CD14-positive monocyte (primary cell): ENCODE measurements around the gene GPS1. TPM values are rescaled to one million over a fixed set of nuclear protein-coding genes. Genes with fewer than 3 reads are reported as not detected.

Experiments
- DNase-seq, 3 donors: peaks; one replicate each; pipeline ENCODE4 v3.0.0-alpha.2; 2011 to 2022
- H2AFZ ChIP-seq: 2 replicates; pipeline ENCODE4 v1.6.0; 2012; ENCODE audit warnings: mild to moderate bottlenecking, low read depth, low read length, inconsistent platforms; ENCODE audit not compliant: insufficient read depth, poor library complexity, severe bottlenecking
- H3K27ac ChIP-seq, 2 donors: 1 replicate in 1 of 2; 2 replicates in 1 of 2; pipeline ENCODE4 v1.5.1; 2012 to 2013; ENCODE audit warnings: low read length in 2 of 2, control low read depth in 1 of 2, inconsistent platforms in 1 of 2, low read depth in 1 of 2, mild to moderate bottlenecking in 1 of 2
- H3K27me3 ChIP-seq, 2 donors: one replicate each; pipeline versions ENCODE4 v1.6.0 to v1.6.1; 2011 to 2013; ENCODE audit warnings: low read length in 2 of 2; ENCODE audit not compliant: control insufficient read depth in 2 of 2, insufficient read depth in 2 of 2
- H3K36me3 ChIP-seq, 2 donors: replicated peaks in 1 of 2; 1 replicate in 1 of 2; 2 replicates in 1 of 2; pipeline versions ENCODE4 v1.5.1 to v1.6.1; 2012 to 2013; ENCODE audit warnings: low read length in 2 of 2, control low read depth in 1 of 2, inconsistent platforms in 1 of 2, mild to moderate bottlenecking in 1 of 2; ENCODE audit not compliant: insufficient read depth in 2 of 2, control insufficient read depth in 1 of 2
- H3K4me1 ChIP-seq, 2 donors: 1 replicate in 1 of 2; 2 replicates in 1 of 2; pipeline versions ENCODE4 v1.5.1 to v1.6.1; 2012 to 2013; ENCODE audit warnings: low read length in 2 of 2, control low read depth in 1 of 2, inconsistent platforms in 1 of 2, mild to moderate bottlenecking in 1 of 2, moderate library complexity in 1 of 2; ENCODE audit not compliant: insufficient read depth in 2 of 2, control insufficient read depth in 1 of 2
- H3K4me2 ChIP-seq: replicated peaks from 2 replicates; pipeline ENCODE3; 2012; ENCODE audit warnings: low read length, moderate library complexity, mild to moderate bottlenecking; ENCODE audit not compliant: poor library complexity, severe bottlenecking; ENCODE audit errors: extremely low read depth
- H3K4me3 ChIP-seq, 3 experiments: fragments of 200-600 bp in 1 of 3; sonication (generic) in 1 of 3; replicated peaks in 1 of 3; 1 replicate in 2 of 3; 2 replicates in 1 of 3; pipeline ENCODE4 v1.5.1; 2011 to 2013; ENCODE audit warnings: low read length in 3 of 3, mild to moderate bottlenecking in 3 of 3, control low read depth in 2 of 3, low read depth in 2 of 3, inconsistent platforms in 1 of 3, moderate library complexity in 1 of 3
- H3K79me2 ChIP-seq: 2 replicates; pipeline ENCODE4 v1.6.0; 2012; ENCODE audit warnings: mild to moderate bottlenecking, control low read depth, inconsistent platforms, low read length, moderate library complexity; ENCODE audit not compliant: insufficient read depth
- H3K9ac ChIP-seq: 2 replicates; pipeline ENCODE4 v1.6.0; 2017; ENCODE audit warnings: low read length, mild to moderate bottlenecking; ENCODE audit not compliant: insufficient read depth, poor library complexity, severe bottlenecking
- H3K9me3 ChIP-seq, 2 donors: replicated peaks in 1 of 2; 1 replicate in 1 of 2; 2 replicates in 1 of 2; pipeline versions ENCODE4 v1.5.1 to v1.6.1; 2012 to 2013; ENCODE audit warnings: low read length in 2 of 2, control low read depth in 1 of 2; ENCODE audit not compliant: control insufficient read depth in 1 of 2, insufficient read depth in 1 of 2
- H4K20me1 ChIP-seq: 2 replicates; pipeline ENCODE4 v1.6.0; 2012; ENCODE audit warnings: mild to moderate bottlenecking, low read length, control low read depth, moderate library complexity; ENCODE audit not compliant: insufficient read depth
- H3K27ac Mint-ChIP-seq, 7 donors: one replicate each; pipeline ENCODE4 v1.8.0; 2020; ENCODE audit warnings: mild to moderate bottlenecking in 7 of 7, mixed read lengths in 7 of 7, moderate library complexity in 6 of 7, inconsistent platforms in 2 of 7
- H3K27me3 Mint-ChIP-seq, 3 donors: one replicate each; pipeline ENCODE4 v1.8.0; 2021 to 2022; ENCODE audit warnings: low read depth in 3 of 3, mild to moderate bottlenecking in 3 of 3, mixed read lengths in 3 of 3, moderate library complexity in 3 of 3, inconsistent platforms in 1 of 3
- H3K36me3 Mint-ChIP-seq, 2 donors: one replicate each; pipeline ENCODE4 v1.8.0; 2020; ENCODE audit warnings: mixed read lengths in 2 of 2, inconsistent platforms in 1 of 2, mild to moderate bottlenecking in 1 of 2
- H3K4me1 Mint-ChIP-seq: one replicate; pipeline ENCODE4 v1.8.0; 2020; ENCODE audit warnings: mild to moderate bottlenecking, mixed read lengths
- H3K4me3 Mint-ChIP-seq, 2 donors: one replicate each; pipeline ENCODE4 v1.8.0; 2020; ENCODE audit warnings: mild to moderate bottlenecking in 2 of 2, mixed read lengths in 2 of 2, moderate library complexity in 1 of 2
- H3K9me3 Mint-ChIP-seq, 7 donors: one replicate each; pipeline ENCODE4 v1.8.0; 2020 to 2022; ENCODE audit warnings: mixed read lengths in 7 of 7, mild to moderate bottlenecking in 6 of 7, moderate library complexity in 6 of 7, inconsistent platforms in 2 of 7
- WGBS: methylation state at CpG from one replicate; pipeline ENCODE4 v1.1.5; 2013; ENCODE audit warnings: missing lambda C conversion rate; ENCODE audit not compliant: insufficient coverage; 5-methylcytosine and 5-hydroxymethylcytosine counted together
- intact Hi-C, 2 donors: fragments of 100-400 bp; cut with micrococcal nuclease; formaldehyde crosslinking; loops; one replicate each; pipeline versions ENCODE4 v1.15.0 to v1.15.1; 2023
- polyA plus RNA-seq, 3 donors: library from polyadenylated mRNA; depleted of rRNA in 1 of 3; unstranded in 2 of 3; stranded (reverse) in 1 of 3; fragments of 300-500 nt in 2 of 3; fragments of >200 nt in 1 of 3; fragmentation: Illumina TruSeq in 2 of 3; gene quantifications; 1 replicate in 2 of 3; 2 replicates in 1 of 3; pipeline ENCODE4 v1.2.3, GENCODE V29; 2012 to 2021
- TF ChIP-seq, protein P1 (sequence below): fragments of 200-600 bp; IDR thresholded peaks from one replicate; pipeline ENCODE4 v1.8.0; 2022; ENCODE audit warnings: antibody characterized with exemption, mild to moderate bottlenecking

Gene GPS1
- polyA plus RNA-seq, 3 donors: 101 to 130 (median 110) TPM

GRCh38 chr17:82050761-82051641 is 697 bp upstream of the GPS1 start:
- Histone ChIP-seq H3K4me3 (peak overlapping the region; percentile 22 to 88 (median 36)), H3K9me3 (no peaks in the 10 kb centered on the region), H4K20me1 (peaks cover 23% of the 10 kb centered on the region), H3K9ac (peak overlapping the region; percentile 69), H3K79me2 (peaks cover 24% of the 10 kb centered on the region), H3K4me1 (peaks cover 20 to 29% of the 10 kb centered on the region in 2 donors), H3K4me2 (peak overlapping the region; percentile 97), H3K27ac (no peak overlapping the region), H3K36me3 (peaks cover 45 to 56% of the 10 kb centered on the region in 2 donors), H3K27me3 (no peaks in the 10 kb centered on the region), H2AFZ (peak overlapping the region; percentile 80)
- WGBS: 20% methylated on average over 71 of the region's 79 CpGs
- H3K27me3 Mint-ChIP-seq: no peaks in the 10 kb centered on the region
- peak overlapping the region; percentile 85 to 94 for H3K4me3 Mint-ChIP-seq
- intact Hi-C loops: loop anchor here in 1 of 2 donors (5.0 kb wide), 1 partner anchor 46 kb away; the partner anchor contains the start of gene FASN
- H3K36me3 Mint-ChIP-seq: peaks cover 28 to 61% of the 10 kb centered on the region in 2 donors
- no peak for DNase-seq
- H3K9me3 Mint-ChIP-seq: no peaks in the 10 kb centered on the region
- peaks cover 19% of the 10 kb centered on the region for H3K4me1 Mint-ChIP-seq
- TF ChIP-seq, protein P1, sequence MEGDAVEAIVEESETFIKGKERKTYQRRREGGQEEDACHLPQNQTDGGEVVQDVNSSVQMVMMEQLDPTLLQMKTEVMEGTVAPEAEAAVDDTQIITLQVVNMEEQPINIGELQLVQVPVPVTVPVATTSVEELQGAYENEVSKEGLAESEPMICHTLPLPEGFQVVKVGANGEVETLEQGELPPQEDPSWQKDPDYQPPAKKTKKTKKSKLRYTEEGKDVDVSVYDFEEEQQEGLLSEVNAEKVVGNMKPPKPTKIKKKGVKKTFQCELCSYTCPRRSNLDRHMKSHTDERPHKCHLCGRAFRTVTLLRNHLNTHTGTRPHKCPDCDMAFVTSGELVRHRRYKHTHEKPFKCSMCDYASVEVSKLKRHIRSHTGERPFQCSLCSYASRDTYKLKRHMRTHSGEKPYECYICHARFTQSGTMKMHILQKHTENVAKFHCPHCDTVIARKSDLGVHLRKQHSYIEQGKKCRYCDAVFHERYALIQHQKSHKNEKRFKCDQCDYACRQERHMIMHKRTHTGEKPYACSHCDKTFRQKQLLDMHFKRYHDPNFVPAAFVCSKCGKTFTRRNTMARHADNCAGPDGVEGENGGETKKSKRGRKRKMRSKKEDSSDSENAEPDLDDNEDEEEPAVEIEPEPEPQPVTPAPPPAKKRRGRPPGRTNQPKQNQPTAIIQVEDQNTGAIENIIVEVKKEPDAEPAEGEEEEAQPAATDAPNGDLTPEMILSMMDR: no peak
- H3K27ac Mint-ChIP-seq: peak overlapping the region in 5 of 7 donors; percentile 12 to 91 (median 72)

DNA sequence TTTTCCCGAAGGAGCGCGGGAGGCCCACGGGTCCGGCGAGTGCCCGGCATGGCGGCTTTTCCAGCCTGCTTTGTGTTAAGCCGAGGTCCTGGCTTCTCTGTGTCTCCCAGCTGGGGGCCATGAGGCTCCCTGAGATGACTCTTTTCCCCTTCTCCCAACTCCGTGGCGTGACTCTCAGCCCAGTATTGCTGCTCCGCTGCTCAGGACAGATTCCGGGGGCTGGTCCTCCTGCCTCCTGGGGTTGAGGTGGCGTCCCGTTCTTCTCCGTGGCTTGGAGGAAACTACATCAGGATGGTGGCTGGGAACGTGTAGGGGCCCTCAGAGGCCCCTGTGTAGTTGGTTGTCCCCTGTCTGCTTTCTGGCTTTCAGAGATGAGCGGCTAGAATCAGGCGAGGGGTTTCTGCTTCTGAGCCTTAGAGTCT is 951 bp downstream of the GPS1 start:
- H3K9me3 ChIP-seq: no peaks in the 10 kb centered on the region
- peak overlapping the region; percentile 69 for H3K9ac ChIP-seq
- peaks cover 20 to 29% of the 10 kb centered on the region in 2 donors for H3K4me1 ChIP-seq
- peaks cover 24% of the 10 kb centered on the region for H3K79me2 ChIP-seq
- Mint-ChIP-seq H3K4me1 (peaks cover 19% of the 10 kb centered on the region), H3K4me3 (peak overlapping the region; percentile 76 to 85), H3K27me3 (no peaks in the 10 kb centered on the region), H3K9me3 (no peaks in the 10 kb centered on the region), H3K36me3 (peaks cover 21 to 64% of the 10 kb centered on the region in 2 donors), H3K27ac (peak overlapping the region in 2 of 7 donors; percentile 46 to 48)
- no peak for DNase-seq
- TF ChIP-seq, protein P1: no peak
- WGBS: 33% methylated on average over 19 of the region's 19 CpGs
- peak overlapping the region; percentile 66 to 88 (median 70) for H3K4me3 ChIP-seq
- peak overlapping the region; percentile 97 for H3K4me2 ChIP-seq
- peak overlapping the region in 1 of 2 donors; percentile 64 for H3K27ac ChIP-seq
- no peak overlapping the region for H2AFZ ChIP-seq
- H4K20me1 ChIP-seq: peaks cover 23% of the 10 kb centered on the region
- H3K36me3 ChIP-seq: peaks cover 51 to 63% of the 10 kb centered on the region in 2 donors
- no peaks in the 10 kb centered on the region for H3K27me3 ChIP-seq
- intact Hi-C loops: loop anchor here in 1 of 2 donors (5.0 kb wide), 1 partner anchor 45 kb away; the partner anchor contains the start of gene FASN
